GM12892 (cell line): ENCODE measurements around the gene PRR36.

Experiments
- POLR2A ChIP-seq: IDR thresholded peaks from 2 replicates; pipeline ENCODE4 v1.6.1; 2011; ENCODE audit warnings: low read depth, low read length, control low read depth
- POLR2AphosphoS5 ChIP-seq: IDR thresholded peaks from 2 replicates; pipeline ENCODE4 v1.6.1; 2011; ENCODE audit warnings: low read depth, low read length, control low read depth
- TAF1 ChIP-seq: IDR thresholded peaks from 2 replicates; pipeline ENCODE4 v1.6.1; 2011; ENCODE audit warnings: low read depth, mild to moderate bottlenecking, control low read depth, low read length, borderline replicate concordance

- TF ChIP-seq POLR2AphosphoS5 (no peak), POLR2A (no peak), TAF1 (no peak)
These were observed 38.7 kb upstream of the PRR36 start for GRCh38 chr19:7912697-7913564.
